HT-29 (cell line): Measurements from ENCODE around the gene TWIST2. TPM values are rescaled to one million over a fixed set of nuclear protein-coding genes. Genes with fewer than 3 reads are reported as not detected.

Source experiments
- DNase-seq: peaks from one replicate; pipeline ENCODE4 v3.0.0-alpha.2; 2015; ENCODE audit warnings: low spot score
- total RNA-seq: library from RNA; depleted of rRNA; stranded (reverse); fragments of >200 nt; shearing (Covaris generic); gene quantifications from 2 replicates; pipeline ENCODE4 v1.2.3, GENCODE V29; 2014

Gene TWIST2
- total RNA-seq, 1 experiment from 2014 or later, result not detected

DNA sequence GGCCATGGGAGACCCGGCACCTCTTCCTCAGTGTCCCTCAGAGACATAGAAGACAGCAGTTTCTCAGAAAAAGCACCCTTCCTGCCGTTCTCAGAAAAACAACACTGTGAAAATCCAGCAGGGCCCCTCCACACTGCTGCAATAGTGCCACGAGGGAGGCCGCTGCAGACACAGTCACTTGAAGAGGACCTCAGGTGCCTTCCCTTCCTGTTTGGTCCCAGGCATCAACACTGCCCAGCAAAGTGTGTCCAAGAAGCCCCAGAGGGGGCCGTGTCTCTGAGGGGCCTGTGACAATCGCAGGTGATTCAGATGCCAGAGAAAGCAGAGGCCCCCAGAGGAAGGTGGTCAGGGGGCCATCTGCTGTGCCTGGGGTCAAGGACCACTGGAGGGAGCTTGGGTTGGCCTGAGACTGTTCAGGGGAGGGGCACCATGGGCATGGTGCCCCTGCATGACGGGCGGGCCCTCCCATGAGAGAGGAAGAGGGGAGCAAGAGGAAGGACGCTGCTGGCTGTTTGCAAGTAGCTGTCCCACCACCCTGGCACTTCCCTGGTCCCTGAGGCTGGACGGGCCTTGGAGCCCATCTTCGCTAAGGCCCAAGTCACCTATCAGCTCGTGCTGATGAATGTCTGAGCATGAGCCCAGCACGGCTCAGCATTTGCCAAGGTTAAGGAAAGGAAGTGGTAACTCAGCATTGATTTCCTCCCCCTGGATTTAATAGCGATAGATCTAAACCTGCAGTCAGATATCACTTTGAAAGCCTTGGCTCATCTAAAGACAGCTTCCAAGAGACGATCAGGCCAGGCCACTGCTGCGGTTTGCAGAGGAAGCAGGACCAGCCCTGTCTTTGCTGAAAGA, 9.1 kb downstream of the TWIST2 start:
- DNase-seq, result no peak

DNA sequence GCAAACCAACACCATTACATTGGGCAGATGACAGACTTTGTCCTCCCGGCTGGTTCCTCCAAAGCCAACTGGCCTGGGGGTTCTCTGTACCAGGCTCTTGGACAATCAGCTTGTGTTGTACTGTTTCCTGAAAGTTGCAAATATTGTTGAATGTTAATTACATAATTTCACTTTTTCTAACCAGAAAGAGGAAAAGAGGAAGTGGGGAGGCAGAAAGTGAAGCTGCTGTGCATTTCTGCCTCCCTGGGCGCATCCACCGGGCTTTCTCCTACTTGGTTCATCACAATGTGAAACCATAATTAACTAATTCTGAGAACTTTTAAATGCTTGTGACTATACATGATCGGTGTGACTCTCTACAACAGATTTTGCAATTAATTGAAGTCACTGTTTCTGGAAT, 10.1 kb downstream of the TWIST2 start:
- DNase-seq, result no peak

DNA sequence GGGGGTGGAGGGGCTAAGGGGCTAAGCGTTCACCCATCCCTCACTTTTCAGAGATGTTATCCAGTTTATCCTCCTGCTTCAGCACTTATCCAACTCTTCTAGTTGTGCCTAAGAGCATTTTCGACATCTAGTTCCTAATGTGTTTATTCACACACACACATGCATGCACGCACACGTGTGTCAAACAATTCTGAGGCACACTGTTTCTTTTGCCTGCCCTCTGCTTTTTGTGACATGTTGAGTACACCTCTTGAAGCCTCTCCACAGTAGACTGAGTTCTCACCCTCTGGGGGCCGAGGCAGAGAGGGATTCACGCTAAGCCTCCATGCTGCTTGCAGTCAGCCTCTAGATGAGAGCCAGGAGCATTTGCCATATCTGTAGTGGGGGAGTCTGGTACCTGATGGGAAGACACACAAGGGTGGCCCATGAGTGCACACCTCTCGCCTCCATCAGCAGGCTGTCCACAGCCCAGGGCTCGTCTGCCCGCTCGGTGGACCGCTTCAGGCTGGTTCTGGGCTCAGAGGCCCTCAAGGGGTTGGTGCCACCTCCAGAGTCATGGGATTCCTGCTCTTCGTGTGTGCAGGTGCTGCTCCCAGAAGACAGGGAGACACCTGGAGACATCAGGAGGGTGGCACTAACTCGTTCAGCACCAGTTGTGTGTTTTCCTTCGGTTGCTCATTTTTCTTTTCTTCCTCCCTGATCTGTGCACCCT, 11.9 kb downstream of the TWIST2 start:
- no peak for DNase-seq

DNA sequence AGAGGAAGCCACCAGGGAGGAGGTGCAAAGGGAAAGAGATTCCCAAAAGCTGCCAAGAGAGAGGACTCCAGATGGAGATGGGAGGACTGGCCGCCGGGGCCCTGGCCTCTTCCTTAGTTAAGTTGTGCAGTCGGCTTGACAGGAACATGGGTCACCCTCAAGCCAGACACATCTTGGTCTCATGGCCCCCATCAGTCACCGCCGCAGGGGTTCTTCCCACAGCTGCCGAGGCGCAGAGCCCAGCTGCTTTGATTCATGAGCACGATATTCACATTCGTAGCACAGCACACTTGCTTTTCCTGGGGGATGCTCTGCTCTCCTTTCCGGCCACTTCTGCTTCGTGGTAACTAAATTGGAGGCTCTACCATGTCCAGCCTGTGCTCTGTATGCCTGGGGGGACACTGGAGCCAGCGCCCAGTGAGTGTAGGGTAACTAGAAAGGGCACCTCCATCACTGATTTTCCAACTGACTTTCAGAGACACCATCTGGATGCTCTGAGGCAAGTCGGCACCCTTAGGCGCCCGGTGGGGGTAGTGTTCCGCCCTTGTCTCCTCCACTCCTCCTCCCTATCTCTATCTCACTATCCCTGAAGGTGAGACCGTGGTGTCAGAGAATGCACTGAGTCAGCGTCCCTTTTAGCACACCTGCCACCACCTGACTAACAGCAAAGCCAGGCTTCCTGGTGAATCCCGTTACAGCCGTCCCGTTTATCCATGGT, 13.3 kb downstream of the TWIST2 start:
- no peak for DNase-seq

DNA sequence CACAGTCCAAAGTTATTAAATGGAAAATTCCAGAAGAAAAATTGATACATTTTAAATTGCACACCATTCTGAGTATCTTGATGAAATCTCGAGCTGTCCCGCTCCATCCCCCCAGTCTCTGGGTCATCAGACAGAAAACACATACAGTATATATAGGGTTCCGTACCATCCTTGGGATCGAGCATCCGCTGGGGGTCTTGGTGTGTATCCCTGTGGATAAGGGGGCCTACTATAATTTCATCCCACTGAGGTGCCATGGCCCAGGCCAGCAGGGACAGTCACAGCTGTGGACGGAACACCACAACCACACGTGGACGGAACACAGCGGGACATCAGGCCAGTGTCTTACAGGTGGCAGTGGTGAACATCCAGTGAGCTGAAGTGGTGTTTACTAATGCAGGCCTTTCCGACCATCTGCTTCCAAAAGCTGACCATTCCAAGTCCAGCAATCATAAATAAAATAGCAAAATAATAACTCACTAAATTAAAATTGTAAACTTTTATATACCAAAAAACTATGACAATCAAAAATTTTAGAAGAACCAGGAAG, 14.0 kb downstream of the TWIST2 start:
- DNase-seq, result no peak

DNA sequence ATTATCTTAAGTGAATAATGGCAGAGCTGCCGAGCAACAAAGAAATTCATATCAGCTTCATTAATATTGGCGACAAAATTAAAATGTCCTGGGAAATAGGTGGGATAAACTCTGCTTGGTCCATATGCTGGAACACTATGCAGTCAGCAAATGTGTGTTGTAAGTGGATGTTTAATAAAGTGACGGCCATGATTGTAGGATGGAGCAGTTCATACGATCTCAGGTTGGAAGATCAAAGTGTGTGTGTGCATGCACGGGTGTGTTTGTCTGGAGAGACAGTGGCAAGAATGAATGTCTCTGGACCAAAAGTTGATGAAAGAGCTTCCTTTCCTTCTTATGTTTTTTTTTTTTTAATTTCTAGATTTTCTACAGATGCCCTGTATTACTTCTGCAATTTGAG, 14.8 kb downstream of the TWIST2 start:
- DNase-seq, result no peak

DNA sequence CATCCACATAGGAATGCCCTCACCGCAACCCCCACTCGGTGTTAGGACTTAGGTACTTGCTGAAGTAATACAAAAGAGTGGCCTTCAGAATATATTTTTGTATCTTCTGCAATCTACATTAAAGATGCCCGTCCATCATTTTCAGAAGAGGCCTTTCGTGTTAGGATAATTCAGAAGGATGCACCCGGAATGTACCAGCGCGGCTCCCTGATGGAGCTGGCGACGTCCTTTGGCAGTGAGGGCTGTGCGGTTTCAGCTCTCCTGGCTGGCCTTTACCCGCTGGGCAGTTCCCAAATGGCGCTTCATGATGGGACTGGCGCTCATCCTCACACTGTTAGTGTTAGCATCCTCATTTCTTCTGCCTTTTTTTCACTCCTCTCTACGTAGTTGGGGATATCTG, 15.3 kb downstream of the TWIST2 start:
- DNase-seq, result no peak

DNA sequence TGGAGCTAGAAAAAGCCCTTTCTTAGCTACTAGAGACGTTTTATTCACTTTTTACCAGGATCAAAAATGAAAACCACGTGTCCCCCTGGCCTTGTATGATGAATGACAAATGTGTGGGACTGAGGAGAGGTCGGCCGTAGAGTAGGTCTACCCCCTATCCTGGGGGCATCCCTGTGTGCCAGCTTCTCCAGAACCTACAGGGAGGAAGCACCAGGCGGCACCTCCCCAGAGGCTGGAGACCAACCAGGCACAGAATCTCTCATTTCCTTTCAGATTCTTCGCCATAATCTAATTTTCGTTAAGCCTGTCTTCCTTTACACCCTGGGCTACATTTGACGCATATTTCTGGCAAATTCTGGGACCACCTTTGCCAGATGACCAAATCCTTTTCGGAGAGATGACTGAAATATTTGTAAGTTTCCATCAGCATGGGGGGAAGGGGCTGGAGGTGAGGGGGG, 15.9 kb downstream of the TWIST2 start:
- no peak for DNase-seq

- DNase-seq, result peak; percentile 93
These were observed 16.5 kb downstream of the TWIST2 start for GRCh38 chr2:238864207-238865014.

DNA sequence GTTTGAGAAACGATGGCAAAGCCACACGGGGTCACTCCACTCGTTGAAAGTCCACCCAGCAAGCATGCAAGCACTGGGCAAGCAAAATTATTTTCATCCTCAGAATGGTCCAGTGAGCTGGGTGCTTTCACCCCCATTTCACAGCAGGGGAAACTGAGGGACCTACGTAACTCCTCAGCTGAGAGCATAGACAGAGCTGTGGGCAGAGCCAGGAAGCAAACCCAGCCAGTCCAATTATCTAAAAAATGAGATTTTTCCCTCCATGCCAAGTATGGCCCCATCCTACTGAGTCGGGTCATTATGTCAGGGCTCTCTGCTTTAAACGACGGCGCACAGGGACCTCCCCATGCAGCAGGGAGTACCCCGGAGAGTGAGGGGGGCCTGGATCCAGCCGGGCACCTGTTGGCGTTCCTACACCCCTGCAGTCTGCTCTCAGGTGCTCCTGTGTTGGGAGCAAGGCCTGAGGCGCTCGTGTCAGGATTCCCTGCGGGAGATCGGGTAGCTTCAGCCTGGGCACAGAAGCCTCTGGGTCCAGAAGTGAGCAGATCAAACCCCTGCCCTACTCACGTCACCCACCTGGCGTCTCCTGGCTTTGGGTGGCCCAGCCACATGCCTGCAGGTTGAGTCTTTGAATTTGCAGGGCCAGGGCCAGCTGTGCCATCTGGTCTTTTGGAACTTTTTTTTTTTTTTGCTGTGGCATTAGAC, 17.3 kb downstream of the TWIST2 start:
- no peak for DNase-seq

DNA sequence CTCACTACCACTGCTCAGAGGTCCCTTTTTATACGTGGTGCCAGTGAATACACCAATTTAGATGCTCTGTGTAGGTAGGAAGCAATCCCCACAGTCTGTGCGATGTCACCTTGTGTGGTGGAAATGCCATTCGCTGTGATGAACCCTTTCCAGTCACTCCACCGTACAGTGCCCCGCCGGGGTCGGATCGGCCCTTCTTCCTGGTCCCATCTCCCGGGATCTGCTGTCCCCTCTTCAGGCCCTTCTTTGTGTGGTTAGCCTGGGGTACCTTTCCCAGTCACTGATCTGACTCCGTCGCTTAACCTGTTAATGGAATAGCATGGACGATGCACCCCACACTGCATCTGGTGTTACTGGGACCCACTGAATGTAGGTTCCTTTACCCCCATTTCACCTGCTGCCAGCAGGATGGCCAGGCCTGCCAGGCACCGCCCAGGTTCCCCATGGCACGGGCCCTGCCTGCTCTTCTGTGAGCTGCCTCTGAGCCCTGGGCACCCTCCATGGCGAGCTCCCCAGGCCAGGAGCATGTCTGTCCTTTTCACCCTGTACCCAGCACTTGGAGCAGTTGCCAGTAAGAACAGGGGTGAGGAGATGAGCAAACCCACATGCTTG, 18.0 kb downstream of the TWIST2 start:
- DNase-seq, result no peak

DNA sequence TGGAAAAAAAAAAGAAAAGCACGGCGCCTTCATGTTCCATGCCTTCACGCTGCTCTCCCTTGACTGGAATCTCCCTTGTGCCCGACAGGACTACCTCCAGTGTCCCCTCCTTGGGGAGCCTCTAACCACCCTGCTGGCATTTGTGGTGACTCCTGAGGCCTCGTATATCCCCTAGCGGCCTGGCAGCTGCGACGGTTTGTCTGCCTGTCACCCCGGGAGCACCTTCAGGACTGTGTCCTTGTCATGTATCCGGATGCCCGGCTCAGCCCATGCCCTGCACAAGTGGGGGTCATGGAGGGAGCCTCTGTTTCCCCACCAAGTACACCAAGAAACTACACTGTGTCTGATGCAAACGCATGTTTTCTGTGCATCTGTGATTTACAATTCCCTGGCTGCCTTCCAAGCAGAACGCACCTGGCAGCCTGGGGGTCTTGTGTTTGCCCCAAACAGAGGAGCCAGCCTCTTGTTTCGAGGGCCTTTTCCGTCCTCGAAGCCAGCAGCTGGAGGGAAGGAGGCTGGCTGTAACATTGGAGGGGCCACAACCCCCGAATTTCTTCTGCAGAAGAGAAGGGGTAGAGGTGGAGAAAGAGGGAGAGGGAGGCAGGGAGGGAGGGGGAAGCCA, 18.9 kb downstream of the TWIST2 start:
- DNase-seq, result no peak

DNA sequence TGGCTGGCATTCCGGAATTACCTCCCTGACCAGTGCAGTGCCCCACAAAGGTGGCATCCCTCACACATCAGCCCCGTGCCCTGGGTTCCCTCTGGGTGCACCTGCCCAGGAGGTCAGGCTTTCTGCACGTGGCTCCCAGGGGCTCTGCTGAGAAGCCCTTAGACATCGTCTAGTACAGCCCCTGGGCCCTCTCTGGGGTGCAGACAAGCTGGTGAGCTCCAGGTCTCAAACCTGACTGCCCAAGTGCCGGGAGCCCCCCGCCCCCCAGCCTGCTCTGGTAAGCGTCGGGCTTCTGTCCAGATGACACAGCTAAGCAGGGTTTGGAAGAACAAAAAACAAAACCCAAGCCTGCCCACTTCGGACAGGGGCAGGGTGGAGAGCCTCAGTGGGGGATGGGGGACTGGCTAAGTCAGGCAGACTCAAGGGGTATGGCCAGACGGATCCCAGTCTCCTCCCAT, 20.2 kb downstream of the TWIST2 start:
- DNase-seq, result no peak

DNA sequence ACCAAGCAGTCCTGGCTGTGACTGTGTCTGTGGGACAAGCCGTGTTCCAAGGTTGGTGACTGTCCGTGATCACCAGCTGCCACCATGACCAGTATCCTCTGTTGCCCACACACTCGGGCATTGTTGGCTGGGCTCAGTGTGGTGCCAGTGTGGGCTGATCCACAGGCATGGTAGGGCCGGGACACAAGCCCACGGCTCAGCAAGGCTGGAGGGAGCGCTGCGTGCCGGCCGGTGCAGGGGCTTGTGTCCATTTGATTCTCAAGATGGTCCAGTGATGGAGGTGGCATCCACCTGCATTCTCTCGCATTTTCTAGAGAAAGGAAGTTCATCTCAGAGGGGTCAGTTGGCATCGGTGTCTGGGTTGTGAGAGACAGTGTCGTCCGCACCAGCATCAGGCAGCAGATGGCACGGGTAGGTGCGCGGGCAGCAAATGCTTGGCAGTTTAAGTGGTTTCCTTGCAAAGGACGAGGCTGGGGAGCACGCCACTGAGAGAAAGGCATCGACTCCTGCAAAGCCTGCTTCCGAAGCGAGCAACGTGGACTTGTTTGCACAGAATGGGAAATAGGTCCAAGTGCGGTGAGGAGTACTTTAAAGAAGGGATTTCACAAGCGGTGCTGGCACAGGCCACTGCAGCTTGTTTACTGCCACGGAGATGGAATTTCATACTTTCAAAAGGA, 20.9 kb downstream of the TWIST2 start:
- DNase-seq, result no peak

- no peak for DNase-seq
These were observed 21.6 kb downstream of the TWIST2 start for GRCh38 chr2:238869293-238870124.

DNA sequence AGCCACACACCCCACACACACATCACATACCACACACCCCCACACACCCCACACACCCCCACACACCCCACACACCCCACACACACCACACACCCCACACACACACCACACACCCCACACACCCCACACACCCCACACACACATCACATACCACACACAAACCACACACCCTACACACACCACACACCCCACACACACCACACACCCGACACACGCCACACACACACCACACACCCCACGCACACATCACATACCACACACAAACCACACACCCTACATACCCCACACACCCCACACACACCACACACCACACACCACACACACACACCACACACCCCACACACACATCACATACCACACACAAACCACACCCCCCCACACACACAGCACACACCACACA, 22.4 kb downstream of the TWIST2 start:
- no peak for DNase-seq

DNA sequence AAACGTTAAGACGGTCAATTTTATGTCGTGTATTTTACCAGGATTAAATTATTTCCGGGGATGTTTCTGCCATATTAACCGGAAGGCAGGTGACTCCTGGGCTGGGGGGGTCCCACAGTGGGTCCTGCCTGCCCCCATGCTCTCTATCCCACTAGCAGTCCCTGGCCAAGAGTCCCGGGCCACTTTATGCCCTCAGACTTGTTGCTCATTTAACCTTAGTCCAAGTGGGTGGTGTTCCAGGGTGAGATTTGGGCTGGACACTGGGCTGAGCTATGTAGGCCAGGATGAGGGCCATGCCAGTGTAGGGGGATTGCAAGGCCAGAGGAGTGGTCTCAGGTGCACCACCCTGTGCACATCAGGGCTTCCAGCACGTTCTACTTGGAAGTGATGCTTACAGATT, 24.1 kb downstream of the TWIST2 start:
- DNase-seq, result no peak
